ENCODE measurements around the gene AGBL1.
"Not testable (repeated sequence)": the region's sequence is repeated elsewhere in the genome, so short reads cannot be mapped to it uniquely, and the experiment has no call there.

The AGBL1 gene

DNA sequence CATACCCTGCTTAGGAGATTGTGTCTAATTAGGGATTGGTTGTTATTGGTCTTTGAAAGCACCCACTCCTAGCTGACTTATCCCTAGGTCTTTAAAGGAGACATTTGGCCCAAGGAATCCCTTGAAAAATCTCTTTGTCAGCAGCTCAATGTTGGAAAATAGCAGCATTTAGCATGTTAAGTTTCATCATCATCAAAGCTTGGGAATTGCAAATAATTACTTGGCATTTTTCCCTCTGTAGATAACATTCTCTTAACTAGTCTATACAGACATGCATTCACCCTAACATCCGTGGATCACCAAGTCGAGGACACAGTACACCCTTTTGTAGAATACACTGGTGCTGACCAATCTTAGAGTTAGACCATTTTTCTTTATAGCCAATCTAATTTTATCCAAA lies 332.2 kb downstream of the AGBL1 start:
- no peak for DNase-seq

DNA sequence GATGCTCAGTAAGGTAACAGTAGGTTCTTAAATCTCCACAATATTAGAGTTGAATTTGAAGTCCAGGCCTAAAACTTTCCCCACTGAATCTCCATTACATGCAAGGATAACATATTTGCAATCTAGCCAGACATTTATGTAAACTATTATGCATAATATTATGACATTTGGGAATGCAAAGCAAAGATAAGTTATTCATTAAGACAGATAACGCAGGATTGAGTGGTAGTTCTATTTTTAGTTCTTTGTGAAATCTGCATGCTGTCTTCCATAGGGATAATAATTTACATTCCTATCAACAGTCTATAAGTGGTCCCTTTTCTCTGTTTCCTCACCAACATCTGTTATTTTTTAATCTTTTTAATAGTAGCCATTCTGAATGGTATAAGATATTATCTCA lies 333.5 kb downstream of the AGBL1 start:
- no peak for DNase-seq

DNA sequence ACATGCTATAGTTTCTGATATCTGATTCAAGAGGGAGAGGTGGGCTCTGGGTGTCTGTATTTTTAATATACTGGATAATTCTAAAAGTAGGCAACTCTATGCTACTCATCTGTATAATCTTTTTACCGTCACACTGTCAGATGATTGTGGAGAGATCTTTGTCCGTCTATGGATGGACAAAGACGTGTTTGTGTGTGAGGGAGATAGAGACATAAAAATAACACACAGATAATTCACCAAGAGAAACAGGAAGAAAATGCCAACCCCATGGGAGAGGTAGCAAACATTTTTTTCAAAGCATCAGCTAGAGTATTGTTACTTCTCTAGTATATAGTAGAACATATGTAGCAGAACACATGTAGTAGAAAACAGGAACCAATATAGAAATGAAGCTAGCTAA lies 346.1 kb downstream of the AGBL1 start:
- DNase-seq, result no peak

- DNase-seq, result no peak
These were observed 353.2 kb downstream of the AGBL1 start for GRCh38 chr15:86432861-86433260.

DNA sequence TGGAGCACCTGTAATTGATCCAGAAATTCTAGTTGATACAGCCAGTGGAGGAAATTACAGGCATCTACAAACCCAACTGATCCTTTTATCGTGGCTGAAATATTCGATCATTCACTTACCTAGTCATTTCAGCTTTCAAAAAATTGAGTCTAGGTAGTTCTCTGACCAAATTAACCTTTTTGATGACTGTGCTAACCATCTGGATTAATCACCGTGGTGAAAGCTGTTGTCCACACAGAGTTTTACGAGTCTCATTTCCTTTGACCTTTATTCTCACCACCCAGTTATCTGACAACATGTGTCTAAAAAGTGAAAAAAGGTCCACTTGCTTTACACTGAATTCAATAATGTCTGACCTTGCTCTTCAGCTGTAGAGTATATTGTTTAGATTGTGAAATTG lies 354.3 kb downstream of the AGBL1 start:
- no peak for DNase-seq

DNA sequence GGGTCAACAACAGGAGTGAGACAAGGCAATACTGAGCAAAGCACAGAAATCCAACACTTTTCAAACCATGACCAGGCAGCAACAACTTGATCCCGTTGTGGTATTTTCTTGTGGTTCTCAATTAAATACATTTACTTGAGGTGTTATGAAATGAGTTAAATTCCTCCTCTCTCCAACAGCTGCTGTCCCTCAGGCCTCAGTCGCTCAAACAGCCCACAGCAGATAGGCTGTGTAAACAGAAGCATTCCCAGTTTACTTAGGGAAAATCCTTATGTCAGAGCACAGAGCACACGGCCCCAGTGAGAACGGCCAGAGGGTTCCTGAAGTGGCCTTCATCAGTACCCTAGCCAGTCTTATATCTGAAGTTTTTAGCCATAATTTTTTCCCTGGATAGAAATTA lies 359.9 kb downstream of the AGBL1 start:
- no peak for DNase-seq

DNA sequence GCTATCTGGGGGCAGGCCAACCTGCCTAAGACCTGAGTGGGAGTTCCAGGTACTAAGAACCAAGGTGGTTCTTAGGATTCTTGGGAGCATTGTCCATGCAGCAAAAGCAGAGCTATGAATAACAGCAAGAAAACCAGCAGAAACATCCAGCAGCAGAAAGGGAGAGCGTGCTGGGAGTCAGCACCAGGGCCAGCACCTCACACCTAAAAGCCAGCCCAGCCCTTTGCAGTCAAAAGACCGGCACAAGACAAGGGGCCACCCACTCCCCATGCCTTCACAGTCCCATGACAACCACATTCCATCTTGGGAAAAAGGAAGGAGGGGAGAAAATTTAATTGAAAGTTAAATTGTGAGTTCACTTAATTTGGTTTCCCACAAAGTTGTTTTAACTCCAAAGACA lies 364.9 kb downstream of the AGBL1 start:
- no peak for DNase-seq

DNA sequence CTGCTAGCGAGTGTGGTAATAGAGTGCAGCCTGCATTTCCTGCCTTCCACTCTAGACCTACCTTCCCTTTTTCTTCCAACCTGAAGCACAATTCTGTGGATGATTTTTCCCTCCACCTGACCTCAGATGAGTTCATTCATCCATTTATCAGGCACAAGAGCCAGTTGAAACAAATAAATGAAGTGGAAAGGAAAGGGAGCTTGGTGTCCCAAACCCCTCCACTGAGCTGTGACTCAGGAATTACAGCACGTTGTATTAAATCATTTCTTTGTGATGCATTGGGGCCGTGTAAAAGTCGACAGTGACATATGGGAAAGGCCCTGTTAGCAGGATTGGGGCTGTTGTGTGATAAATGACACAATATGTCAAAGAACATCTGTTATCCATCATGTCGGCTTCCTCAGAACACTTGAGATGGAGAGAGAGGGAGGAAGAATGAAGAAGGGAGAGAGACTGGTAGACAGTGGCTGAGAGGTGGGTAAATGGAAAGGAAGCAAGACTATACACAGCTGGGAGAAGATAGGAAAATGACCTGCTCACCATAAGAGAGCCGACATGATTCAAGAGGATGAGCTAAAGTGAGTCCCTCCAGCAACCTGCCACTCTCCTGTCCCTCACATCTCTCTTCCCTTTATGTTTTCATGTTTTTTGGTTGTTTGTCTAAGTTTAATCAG lies 366.0 kb downstream of the AGBL1 start:
- no peak for DNase-seq

- DNase-seq, result no peak
These were observed 366.6 kb downstream of the AGBL1 start for GRCh38 chr15:86446253-86446640.

GRCh38 chr15:86465470-86466039 lies 385.9 kb downstream of the AGBL1 start:
- DNase-seq, result not testable (repeated sequence)

GRCh38 chr15:86481720-86482119 lies 402.0 kb downstream of the AGBL1 start:
- no peak for DNase-seq

DNA sequence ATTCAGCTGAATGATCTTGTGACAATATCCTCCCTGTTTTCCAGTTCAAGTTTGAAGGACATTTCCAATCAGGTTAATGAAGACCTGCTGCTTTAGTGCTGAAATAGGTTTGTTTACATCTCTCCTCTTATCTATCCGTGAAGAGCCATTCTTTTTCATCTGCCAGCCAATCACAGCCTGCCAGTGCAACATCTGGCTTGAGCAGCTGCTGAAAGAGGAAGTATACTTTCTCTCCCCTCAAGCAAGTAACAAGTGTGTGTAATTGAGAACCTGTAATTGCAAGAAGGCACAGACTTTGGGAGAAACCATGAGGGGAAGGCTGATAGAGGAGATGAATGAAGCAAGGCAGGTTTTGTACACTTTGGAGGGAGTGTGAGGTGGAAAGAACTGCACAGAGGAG lies 404.3 kb downstream of the AGBL1 start:
- no peak for DNase-seq

GRCh38 chr15:86488046-86488445 lies 408.4 kb downstream of the AGBL1 start:
- no peak for DNase-seq

DNA sequence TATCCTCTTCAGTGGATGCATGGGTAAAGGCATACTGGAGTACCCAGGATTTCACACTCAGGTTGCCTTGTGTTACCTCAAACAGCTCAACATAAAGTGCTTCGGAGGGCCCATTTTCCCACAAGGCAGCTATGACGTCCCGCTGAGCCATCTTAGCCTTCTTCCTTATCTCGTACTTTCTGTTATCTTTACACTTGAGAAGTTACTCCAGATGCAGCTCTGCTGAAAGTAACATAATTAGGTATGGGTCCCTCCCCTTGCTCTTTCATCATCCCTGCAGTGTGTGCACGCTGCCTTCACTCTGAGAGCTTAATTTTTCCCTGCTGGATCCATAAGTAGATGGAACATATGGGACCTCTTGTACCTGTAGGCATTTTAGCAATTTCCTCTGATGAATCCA lies 410.3 kb downstream of the AGBL1 start:
- DNase-seq, result no peak

- DNase-seq, result no peak
These were observed 411.4 kb downstream of the AGBL1 start for GRCh38 chr15:86491118-86491517.

GRCh38 chr15:86493884-86494283 lies 414.2 kb downstream of the AGBL1 start:
- no peak for DNase-seq

- DNase-seq, result no peak
These were observed 414.8 kb downstream of the AGBL1 start for GRCh38 chr15:86494475-86494874.

DNA sequence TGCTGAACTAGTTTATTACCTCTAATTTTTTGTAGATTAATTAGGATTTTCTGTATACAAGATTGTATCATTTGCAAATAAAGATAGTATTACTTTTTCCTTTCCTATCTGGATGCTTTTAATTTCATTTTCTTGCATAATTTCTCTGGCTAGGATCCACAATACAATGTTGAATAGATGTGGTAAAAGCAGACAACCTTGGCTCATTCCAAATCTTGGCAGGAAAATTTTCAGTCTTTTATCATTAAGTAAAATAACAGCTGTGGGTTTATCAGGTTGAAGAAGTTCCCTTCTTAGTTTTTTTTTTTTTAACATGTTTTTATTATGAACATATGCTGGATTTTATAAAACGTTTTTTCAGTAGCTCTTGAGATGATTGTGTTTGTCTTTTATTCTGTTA lies 422.6 kb downstream of the AGBL1 start:
- DNase-seq, result no peak

DNA sequence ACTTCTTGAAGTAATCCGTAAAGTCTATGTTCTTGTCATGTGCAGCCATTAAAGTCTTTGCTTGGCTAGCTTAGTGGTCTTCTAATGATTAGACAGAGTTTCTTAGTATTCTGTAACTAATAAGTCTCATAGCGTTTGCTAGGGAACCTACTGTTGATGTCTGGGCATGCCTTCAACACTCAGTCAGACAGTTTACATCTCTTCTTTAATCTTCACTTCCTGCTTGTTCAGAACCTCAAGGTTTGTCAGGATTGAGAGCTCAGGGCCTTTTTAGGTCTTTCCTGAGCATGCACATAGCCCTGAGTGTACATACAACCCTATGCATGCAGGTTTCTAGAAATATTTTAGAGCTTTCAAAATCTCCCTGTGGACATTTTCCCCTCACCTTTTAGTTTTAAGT lies 426.3 kb downstream of the AGBL1 start:
- no peak for DNase-seq

DNA sequence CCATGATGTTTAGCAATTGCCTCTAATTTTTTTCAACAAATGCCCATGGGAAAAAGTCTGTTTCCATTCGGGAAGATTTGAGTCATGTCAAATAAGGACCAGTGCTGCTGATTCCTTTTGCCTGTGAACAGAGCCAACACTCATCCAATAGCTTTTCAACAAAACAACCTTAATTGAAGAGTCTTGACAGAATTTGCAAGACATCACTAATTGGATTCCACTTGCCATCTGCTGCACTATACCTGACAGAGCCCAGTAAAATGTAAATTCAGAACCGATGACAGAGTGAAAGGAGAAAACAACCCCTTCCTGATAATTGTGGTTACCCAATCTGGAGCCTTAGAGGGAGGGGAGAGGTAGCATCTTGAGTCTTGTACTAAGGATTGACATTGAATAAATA lies 426.7 kb downstream of the AGBL1 start:
- DNase-seq, result no peak

GRCh38 chr15:86515625-86516024 lies 436.0 kb downstream of the AGBL1 start:
- DNase-seq, result no peak

- no peak for DNase-seq
These were observed 443.1 kb downstream of the AGBL1 start for GRCh38 chr15:86522721-86523120.

- no peak for DNase-seq
These were observed 447.4 kb downstream of the AGBL1 start for GRCh38 chr15:86526938-86527690.

DNA sequence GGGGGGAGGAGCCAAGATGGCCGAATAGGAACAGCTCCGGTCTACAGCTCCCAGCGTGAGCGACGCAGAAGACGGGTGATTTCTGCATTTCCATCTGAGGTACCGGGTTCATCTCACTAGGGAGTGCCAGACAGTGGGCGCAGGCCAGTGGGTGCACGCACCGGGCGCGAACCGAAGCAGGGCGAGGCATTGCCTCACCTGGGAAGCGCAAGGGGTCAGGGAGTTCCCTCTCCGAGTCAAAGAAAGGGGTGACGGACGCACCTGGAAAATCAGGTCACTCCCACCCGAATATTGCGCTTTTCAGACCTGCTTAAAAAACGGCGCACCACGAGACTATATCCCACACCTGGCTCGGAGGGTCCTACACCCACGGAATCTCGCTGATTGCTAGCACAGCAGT lies 448.4 kb downstream of the AGBL1 start:
- not testable (repeated sequence) for DNase-seq

GRCh38 chr15:86538141-86538540 lies 458.5 kb downstream of the AGBL1 start:
- DNase-seq, result no peak
